Neural cell (in vitro differentiated cells): ENCODE data around the gene CFAP100. TPM values are rescaled to one million over a fixed set of nuclear protein-coding genes. Genes with fewer than 3 reads are reported as not detected.

Source experiments
- H2AFZ ChIP-seq: fragments of 200-600, 300-800 bp; sonication (generic), shearing (Covaris generic); 2 replicates; pipeline ENCODE4 v1.6.0; 2014; ENCODE audit warnings: low read depth, mild to moderate bottlenecking, antibody characterized with exemption, low read length, moderate library complexity
- H3F3A ChIP-seq: fragments of 200-600 bp; shearing (Covaris generic); 2 replicates; pipeline ENCODE4 v1.6.1; 2016; ENCODE audit warnings: mild to moderate bottlenecking, moderate library complexity, mixed read lengths, antibody characterized with exemption, low read length; ENCODE audit not compliant: insufficient read depth, poor library complexity, severe bottlenecking
- H3K27ac ChIP-seq: fragments of 200-600, 300-800 bp; sonication (generic), shearing (Covaris generic); 2 replicates; pipeline ENCODE4 v1.5.1; 2014; ENCODE audit warnings: mild to moderate bottlenecking, low read length, moderate library complexity
- H3K27me3 ChIP-seq: fragments of 300-800, 200-600 bp; sonication (generic), shearing (Covaris generic); 2 replicates; pipeline ENCODE4 v1.6.0; 2014; ENCODE audit warnings: mild to moderate bottlenecking, low read depth, low read length, moderate library complexity; ENCODE audit not compliant: insufficient read depth
- H3K36me3 ChIP-seq: fragments of 300-800, 200-600 bp; sonication (generic), shearing (Covaris generic); 2 replicates; pipeline ENCODE4 v1.5.1; 2014; ENCODE audit warnings: mild to moderate bottlenecking, antibody characterized with exemption, low read length, moderate library complexity; ENCODE audit not compliant: insufficient read depth
- H3K4me2 ChIP-seq: fragments of 300-800, 200-600 bp; sonication (generic), shearing (Covaris generic); 2 replicates; pipeline ENCODE4 v1.6.0; 2014; ENCODE audit warnings: mild to moderate bottlenecking, low read length
- H3K4me3 ChIP-seq: fragments of 300-800, 200-600 bp; sonication (generic), shearing (Covaris generic); 2 replicates; pipeline ENCODE4 v1.5.1; 2014; ENCODE audit warnings: mild to moderate bottlenecking, low read length, moderate library complexity
- H3K79me2 ChIP-seq: fragments of 200-600 bp; shearing (Covaris generic); replicated peaks from 2 replicates; pipeline ENCODE4 v1.6.0; 2014; ENCODE audit warnings: mild to moderate bottlenecking, low read length, moderate library complexity; ENCODE audit not compliant: insufficient read depth
- H3K9ac ChIP-seq: fragments of 300-800, 200-600 bp; sonication (generic), shearing (Covaris generic); 2 replicates; pipeline ENCODE4 v1.6.1; 2016; ENCODE audit warnings: mild to moderate bottlenecking, low read length, mixed read lengths
- H3K9me2 ChIP-seq: fragments of 200-600 bp; shearing (Covaris generic); 2 replicates; pipeline ENCODE4 v1.6.1; 2016; ENCODE audit warnings: mild to moderate bottlenecking, low read length, mixed read lengths; ENCODE audit not compliant: insufficient read depth
- H3K9me3 ChIP-seq: fragments of 200-600, 300-800 bp; sonication (generic), shearing (Covaris generic); 2 replicates; pipeline ENCODE4 v1.6.1; 2016; ENCODE audit warnings: mild to moderate bottlenecking, mixed run types, low read length, moderate library complexity, mixed read lengths
- H4K20me1 ChIP-seq: fragments of 200-600 bp; shearing (Covaris generic); 2 replicates; pipeline ENCODE4 v1.6.1; 2016; ENCODE audit warnings: mild to moderate bottlenecking, mixed run types; ENCODE audit not compliant: insufficient read depth
- CTCF ChIP-seq: fragments of 450-650 bp; IDR thresholded peaks from 2 replicates; pipeline ENCODE4 v1.5.1; 2014; ENCODE audit warnings: antibody characterized with exemption, mild to moderate bottlenecking, moderate library complexity; ENCODE audit not compliant: poor library complexity, severe bottlenecking
- EP300 ChIP-seq: fragments of 450-650 bp; conservative IDR thresholded peaks from 2 replicates; pipeline ENCODE4 v1.6.1; 2014; ENCODE audit warnings: antibody characterized with exemption, mild to moderate bottlenecking, moderate library complexity; ENCODE audit not compliant: poor library complexity, severe bottlenecking
- EZH2 ChIP-seq: fragments of 200-600, 300-800 bp; shearing (Covaris generic), sonication (generic); IDR thresholded peaks from 2 replicates; pipeline ENCODE4 v1.6.1; 2014; ENCODE audit warnings: antibody characterized with exemption, low read length, borderline replicate concordance, mild to moderate bottlenecking; ENCODE audit not compliant: insufficient read depth, poor library complexity, severe bottlenecking
- MXI1 ChIP-seq: fragments of 450-650 bp; conservative IDR thresholded peaks from 2 replicates; pipeline ENCODE4 v1.6.1; 2014; ENCODE audit warnings: antibody characterized with exemption, mild to moderate bottlenecking; ENCODE audit not compliant: poor library complexity, severe bottlenecking
- POLR2AphosphoS5 ChIP-seq: IDR thresholded peaks from 2 replicates; pipeline ENCODE4 v1.6.1; 2012
- RAD21 ChIP-seq: fragments of 450-650 bp; conservative IDR thresholded peaks from 2 replicates; pipeline ENCODE4 v1.6.1; 2014; ENCODE audit warnings: antibody characterized with exemption, mild to moderate bottlenecking, moderate library complexity
- REST ChIP-seq: IDR thresholded peaks from 2 replicates; pipeline ENCODE4 v1.6.1; 2012; ENCODE audit warnings: borderline replicate concordance
- SMC3 ChIP-seq: fragments of 450-650 bp; conservative IDR thresholded peaks from 2 replicates; pipeline ENCODE4 v1.6.1; 2014; ENCODE audit warnings: antibody characterized with exemption, mild to moderate bottlenecking, moderate library complexity; ENCODE audit not compliant: poor library complexity
- polyA minus RNA-seq: library from RNA; depleted of rRNA, polyadenylated mRNA; stranded (reverse); fragments of >200 nt; gene quantifications from 2 replicates; pipeline ENCODE4 v1.2.3, GENCODE V29; 2014
- polyA plus RNA-seq: library from polyadenylated mRNA; depleted of rRNA; stranded (reverse); fragments of >200 nt; gene quantifications from 2 replicates; pipeline ENCODE4 v1.2.3, GENCODE V29; 2014

CFAP100 gene
- polyA plus RNA-seq: 2.3 TPM in 1 of 2 replicates, not detected in the other
- polyA minus RNA-seq: 2.2 TPM in 1 of 2 replicates, not detected in the other

DNA sequence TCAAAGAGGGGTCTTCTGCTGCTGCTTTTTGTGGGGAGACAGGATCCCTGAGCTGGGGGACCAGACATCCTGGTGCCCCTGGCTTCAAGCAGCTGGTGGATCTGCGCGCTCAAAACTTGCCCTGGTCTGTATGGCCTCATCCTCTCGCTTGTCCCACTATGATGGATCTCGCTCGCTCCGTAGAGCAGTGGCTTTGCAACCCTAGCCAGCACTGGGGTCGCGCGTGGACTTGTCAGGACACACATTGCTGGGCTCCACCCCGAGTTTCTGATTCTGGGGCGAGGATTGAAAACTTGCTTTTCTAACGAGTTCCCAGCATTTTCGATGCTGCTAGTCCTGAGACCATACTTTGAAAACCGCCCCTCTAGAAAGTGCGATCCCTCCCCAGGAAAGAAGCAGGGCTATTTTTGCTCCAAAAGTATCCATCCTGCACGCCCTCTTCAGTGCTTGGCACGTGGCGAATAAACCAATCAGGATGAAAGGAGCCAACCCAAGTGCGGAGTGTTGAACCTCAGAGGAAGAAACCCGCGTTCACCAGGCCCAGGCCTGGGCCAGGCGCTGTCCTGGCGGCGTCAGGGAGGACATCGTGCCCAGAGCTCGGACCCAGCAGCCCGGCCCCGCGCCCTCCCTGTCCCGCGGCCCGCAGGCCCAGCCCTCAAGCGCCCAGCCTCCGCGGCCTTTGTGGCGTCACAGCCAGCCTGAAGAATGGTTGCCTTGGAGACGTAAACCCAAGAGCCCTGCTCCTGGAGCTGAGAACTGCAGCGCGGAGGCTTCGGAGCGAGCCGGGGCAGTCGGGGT lies at the start of gene CFAP100:
Gene CFAP100 (plus strand): TSS at position 731 of the 798 bp plus-strand sequence. CDS start 1,092 bp downstream, outside the sequence.
- no peaks in the 10 kb centered on the region for H4K20me1 ChIP-seq
- H3K9me3 ChIP-seq: no peaks in the 10 kb centered on the region
- no peaks in the 10 kb centered on the region for H3K79me2 ChIP-seq
- H3K27me3 ChIP-seq: no peaks in the 10 kb centered on the region
- H3K4me2 ChIP-seq: no peak within 1 kb of the TSS
- peak within 1 kb of the TSS; percentile 20 for H3K27ac ChIP-seq
- peak; percentile 18 for TF ChIP-seq SMC3
- no peak for TF ChIP-seq REST
- peak; percentile 67 for TF ChIP-seq EP300
- no peak for TF ChIP-seq POLR2AphosphoS5
- peak within 1 kb of the TSS; percentile 53 for H3K4me3 ChIP-seq
- no peaks in the 10 kb centered on the region for H3F3A ChIP-seq
- H3K9me2 ChIP-seq: no peaks in the 10 kb centered on the region
- peak within 1 kb of the TSS; percentile 47 for H3K9ac ChIP-seq
- H2AFZ ChIP-seq: peak within 1 kb of the TSS; percentile 91
- H3K36me3 ChIP-seq: no peaks in the 10 kb centered on the region

DNA sequence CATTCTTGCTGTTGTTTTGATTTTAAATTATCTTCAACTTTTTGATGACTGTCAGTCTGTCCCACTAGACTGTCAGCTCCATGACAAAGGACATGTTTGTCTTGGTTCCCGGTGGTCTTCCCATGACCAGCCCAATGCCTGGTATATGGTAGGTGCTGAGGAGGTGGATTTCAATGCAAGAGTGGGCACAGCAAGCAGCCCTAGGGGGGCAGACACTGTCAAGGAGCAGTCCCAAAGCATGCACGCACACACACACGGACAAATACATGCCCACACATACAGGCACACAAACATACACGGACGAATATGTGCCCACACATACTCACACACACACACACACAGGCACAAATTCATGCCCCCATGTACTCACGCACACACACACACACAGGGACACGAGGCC lies 49.5 kb upstream of the CFAP100 start:
- H3K9me3 ChIP-seq: no peaks in the 10 kb centered on the region
- H3K4me3 ChIP-seq: no peak overlapping the region
- H3K79me2 ChIP-seq: no peaks in the 10 kb centered on the region
- H3K9me2 ChIP-seq: no peaks in the 10 kb centered on the region
- H3K4me2 ChIP-seq: no peak overlapping the region
- H3K9ac ChIP-seq: no peak overlapping the region
- H3K36me3 ChIP-seq: no peaks in the 10 kb centered on the region
- H3K27me3 ChIP-seq: no peaks in the 10 kb centered on the region
- no peaks in the 10 kb centered on the region for H3F3A ChIP-seq
- H2AFZ ChIP-seq: no peak overlapping the region
- H3K27ac ChIP-seq: no peak overlapping the region
- no peaks in the 10 kb centered on the region for H4K20me1 ChIP-seq
- no peak for TF ChIP-seq EP300
- TF ChIP-seq SMC3: no peak
- TF ChIP-seq REST: no peak
- no peak for TF ChIP-seq RAD21
- no peak for TF ChIP-seq CTCF
- no peak for TF ChIP-seq MXI1
- TF ChIP-seq EZH2: no peak
